Heart left ventricle (tissue), 13 donors: ENCODE data around the gene STK4.

Source experiments
- POLR2A ChIP-seq, 2 donors: fragments of 450-650 bp; IDR thresholded peaks; one replicate each; pipeline ENCODE4 v1.6.1; 2017; ENCODE audit warnings: antibody characterized with exemption in 2 of 2, mild to moderate bottlenecking in 2 of 2, moderate library complexity in 2 of 2
- TF ChIP-seq, protein P1 (sequence below), 12 donors: fragments of 200-600 bp; sonication (generic) in 4 of 12; IDR thresholded peaks; one replicate each; pipeline versions ENCODE4 v1.5.0 to v1.8.0; 2018 to 2022; ENCODE audit warnings: antibody characterized with exemption in 12 of 12, mild to moderate bottlenecking in 5 of 12
- donor health status: ischemic (EF 13 %, LVEDD 7.1; RV severe dilation, severe dysfunction).
- donor health status: DM: no; HTN: yes; CAD: no.
- donor health status: DM: no; HTN: no; CAD: no.
- donor health status: ischemic (EF 25% LVEDD 6.9; RV normal size, moderate dysfunction).
- donor health status: ischemic (EF 25% LVEDD 5.7; RV mildly dilated, moderate dysfunction).
- donor health status: ischemic (EF 35%, LVEDD 5.7; RV mildly dilated, moderate dysfunction).
- donor health status: nonischemic (EF 11% LVEDD 7.7; RV severe dilation, severe dysfunction).
- donor health status: DM: yes; HTN: yes; CAD: no.
- donor health status: PGD.
- donor health status: ischemic (EF 29% LVEDD 5.4; RV normal size, mild dysfunction).
- donor health status: nonischemic (EF 23%, LVEDD 6.1; RV moderate dilation, normal function).

DNA sequence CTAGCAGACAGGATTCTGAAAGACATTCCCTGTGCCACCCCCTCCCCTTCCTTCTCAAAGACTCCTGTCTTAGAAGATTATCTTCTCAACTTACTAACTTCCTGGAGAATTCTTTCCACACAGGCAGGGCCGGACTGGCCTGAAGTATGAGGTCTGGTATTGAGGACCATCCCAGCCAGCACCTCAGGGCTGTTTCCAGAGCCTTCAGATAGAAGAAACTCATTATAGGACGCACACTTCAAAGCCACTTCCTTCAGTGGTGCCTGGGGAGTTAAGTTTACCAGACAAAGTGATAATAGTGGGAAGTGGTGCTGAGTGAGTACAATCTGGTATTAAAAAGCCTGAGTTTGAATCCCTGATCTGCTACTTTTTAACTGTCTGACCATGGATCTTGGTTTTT is 119.0 kb downstream of the STK4 start:
- TF ChIP-seq, protein P1, sequence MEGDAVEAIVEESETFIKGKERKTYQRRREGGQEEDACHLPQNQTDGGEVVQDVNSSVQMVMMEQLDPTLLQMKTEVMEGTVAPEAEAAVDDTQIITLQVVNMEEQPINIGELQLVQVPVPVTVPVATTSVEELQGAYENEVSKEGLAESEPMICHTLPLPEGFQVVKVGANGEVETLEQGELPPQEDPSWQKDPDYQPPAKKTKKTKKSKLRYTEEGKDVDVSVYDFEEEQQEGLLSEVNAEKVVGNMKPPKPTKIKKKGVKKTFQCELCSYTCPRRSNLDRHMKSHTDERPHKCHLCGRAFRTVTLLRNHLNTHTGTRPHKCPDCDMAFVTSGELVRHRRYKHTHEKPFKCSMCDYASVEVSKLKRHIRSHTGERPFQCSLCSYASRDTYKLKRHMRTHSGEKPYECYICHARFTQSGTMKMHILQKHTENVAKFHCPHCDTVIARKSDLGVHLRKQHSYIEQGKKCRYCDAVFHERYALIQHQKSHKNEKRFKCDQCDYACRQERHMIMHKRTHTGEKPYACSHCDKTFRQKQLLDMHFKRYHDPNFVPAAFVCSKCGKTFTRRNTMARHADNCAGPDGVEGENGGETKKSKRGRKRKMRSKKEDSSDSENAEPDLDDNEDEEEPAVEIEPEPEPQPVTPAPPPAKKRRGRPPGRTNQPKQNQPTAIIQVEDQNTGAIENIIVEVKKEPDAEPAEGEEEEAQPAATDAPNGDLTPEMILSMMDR (IDR thresholded peaks at IDR 0.05) = no peak
- no peak for TF ChIP-seq POLR2A (IDR thresholded peaks at IDR 0.05)
